ENCODE data around the gene WWOX. TPM values are rescaled to one million over a fixed set of nuclear protein-coding genes. Genes with fewer than 3 reads are reported as not detected.

WWOX gene
- total RNA-seq, 6 experiments from 2014 or later, result 0.46 to 3.4 (median 1.3) TPM

DNA sequence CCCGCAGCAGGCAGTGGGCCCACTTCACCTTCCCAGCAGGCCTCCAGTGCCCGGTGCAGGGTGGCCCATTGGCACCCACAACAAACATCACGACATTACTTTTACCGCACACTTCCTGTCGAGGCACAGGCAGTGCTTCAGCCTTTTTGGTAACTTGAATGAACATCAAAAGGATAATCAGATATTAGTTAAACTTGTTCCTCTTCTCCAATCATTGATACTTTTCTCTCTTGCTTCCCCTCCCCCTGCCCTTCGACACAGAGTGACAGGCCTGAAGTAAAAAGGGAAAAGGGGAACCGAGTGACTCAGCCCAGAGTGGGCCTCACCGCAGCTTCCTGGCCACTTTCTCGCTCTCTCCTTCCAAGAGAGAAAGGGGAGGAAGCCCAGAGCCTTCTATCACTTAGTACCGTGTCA lies 994.1 kb downstream of the WWOX start:
- H3K27ac Mint-ChIP-seq, result no peak overlapping the region
- peaks cover 72% of the 10 kb centered on the region for H3K9me3 Mint-ChIP-seq
- H3K4me1 Mint-ChIP-seq (ENCODE audit: low read depth), result no peaks in the 10 kb centered on the region
- TF ChIP-seq, protein P1, sequence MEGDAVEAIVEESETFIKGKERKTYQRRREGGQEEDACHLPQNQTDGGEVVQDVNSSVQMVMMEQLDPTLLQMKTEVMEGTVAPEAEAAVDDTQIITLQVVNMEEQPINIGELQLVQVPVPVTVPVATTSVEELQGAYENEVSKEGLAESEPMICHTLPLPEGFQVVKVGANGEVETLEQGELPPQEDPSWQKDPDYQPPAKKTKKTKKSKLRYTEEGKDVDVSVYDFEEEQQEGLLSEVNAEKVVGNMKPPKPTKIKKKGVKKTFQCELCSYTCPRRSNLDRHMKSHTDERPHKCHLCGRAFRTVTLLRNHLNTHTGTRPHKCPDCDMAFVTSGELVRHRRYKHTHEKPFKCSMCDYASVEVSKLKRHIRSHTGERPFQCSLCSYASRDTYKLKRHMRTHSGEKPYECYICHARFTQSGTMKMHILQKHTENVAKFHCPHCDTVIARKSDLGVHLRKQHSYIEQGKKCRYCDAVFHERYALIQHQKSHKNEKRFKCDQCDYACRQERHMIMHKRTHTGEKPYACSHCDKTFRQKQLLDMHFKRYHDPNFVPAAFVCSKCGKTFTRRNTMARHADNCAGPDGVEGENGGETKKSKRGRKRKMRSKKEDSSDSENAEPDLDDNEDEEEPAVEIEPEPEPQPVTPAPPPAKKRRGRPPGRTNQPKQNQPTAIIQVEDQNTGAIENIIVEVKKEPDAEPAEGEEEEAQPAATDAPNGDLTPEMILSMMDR (IDR thresholded peaks at IDR 0.05), result no peak
- no peak overlapping the region for H3K4me3 Mint-ChIP-seq
- no peak for DNase-seq
- H3K36me3 Mint-ChIP-seq (ENCODE audit: low read depth), result peaks cover 15% of the 10 kb centered on the region
- peaks cover 1% of the 10 kb centered on the region; the same call in 1 of the 2 replicates for H3K27me3 Mint-ChIP-seq (ENCODE audit: insufficient read depth)

DNA sequence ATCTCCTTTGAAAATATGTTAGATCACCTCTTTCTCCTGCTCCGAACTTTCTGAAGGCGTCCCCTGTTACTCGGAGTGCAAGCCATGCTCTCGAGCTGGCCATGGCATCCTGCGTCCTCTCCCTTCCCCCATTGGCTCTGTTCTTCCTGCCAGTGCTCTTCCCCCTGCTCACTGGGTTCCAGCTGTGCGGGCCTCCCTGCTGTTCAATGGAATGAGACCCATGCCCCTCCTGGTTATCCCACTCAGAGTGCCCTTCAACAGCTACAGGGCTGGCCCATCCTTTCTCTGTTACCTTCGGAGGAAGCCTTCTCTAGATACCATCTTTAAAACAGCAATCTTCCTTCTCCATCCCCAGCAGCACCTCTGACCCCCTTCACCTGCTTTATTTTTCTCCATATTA lies 996.8 kb downstream of the WWOX start:
- H3K9me3 Mint-ChIP-seq, result peaks cover 65% of the 10 kb centered on the region
- peaks cover 15% of the 10 kb centered on the region for H3K36me3 Mint-ChIP-seq (ENCODE audit: low read depth)
- H3K27ac Mint-ChIP-seq, result no peak overlapping the region

DNA sequence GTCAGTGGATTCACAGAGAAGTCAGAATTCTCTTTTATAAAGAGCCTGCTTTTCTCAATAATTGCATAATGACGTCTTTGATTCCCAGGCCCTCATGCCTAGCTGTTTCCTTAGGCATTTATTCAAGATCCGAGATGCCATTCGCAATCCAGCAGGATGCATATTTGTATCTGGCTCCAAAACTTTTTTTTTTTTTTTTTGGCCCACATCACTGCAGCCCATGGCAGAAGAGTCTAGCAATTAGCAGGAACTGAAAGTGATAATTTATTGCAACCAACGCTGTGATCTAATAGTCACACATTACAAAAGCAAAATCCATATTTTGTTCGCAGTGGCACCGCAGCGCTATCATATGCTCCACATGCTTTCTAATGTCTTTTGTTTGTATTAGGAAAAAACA lies 997.7 kb downstream of the WWOX start:
- no peak overlapping the region for H3K4me3 Mint-ChIP-seq
- H3K27me3 Mint-ChIP-seq (ENCODE audit: insufficient read depth), result no peaks in the 10 kb centered on the region
- no peak overlapping the region for H3K27ac Mint-ChIP-seq
- TF ChIP-seq, protein P1 (IDR thresholded peaks at IDR 0.05), result no peak
- no peaks in the 10 kb centered on the region for H3K4me1 Mint-ChIP-seq (ENCODE audit: low read depth)
- H3K9me3 Mint-ChIP-seq, result peaks cover 70% of the 10 kb centered on the region
- no peak for DNase-seq
- peaks cover 15% of the 10 kb centered on the region for H3K36me3 Mint-ChIP-seq (ENCODE audit: low read depth)

More for the DNA sequence above, 996.8 kb downstream of the WWOX start:
- Mint-ChIP-seq H3K27me3 (ENCODE audit: insufficient read depth) (no peaks in the 10 kb centered on the region), H3K4me3 (no peak overlapping the region), H3K4me1 (ENCODE audit: low read depth) (no peaks in the 10 kb centered on the region)
- no peak for DNase-seq
- TF ChIP-seq, protein P1 (IDR thresholded peaks at IDR 0.05), result no peak

DNA sequence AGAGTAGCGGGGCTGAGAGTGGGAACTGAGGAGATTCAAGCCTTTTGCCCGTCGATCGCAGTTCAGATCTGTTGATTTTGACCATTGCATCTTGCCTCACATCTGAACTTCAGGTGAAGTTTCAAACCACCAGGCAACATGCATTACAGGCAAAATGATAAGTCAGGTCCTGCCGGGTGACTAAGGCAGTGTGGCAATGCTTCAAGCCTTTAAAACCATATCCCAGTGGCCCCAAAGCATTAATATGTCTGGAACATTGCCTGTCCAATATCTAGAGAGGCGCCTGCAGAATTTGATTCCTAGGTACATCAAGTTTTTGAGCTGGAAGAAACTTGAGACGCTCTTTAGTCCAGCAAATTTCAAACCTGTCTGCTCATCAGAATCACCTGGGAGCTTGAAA lies 998.3 kb downstream of the WWOX start:
- TF ChIP-seq, protein P1 (IDR thresholded peaks at IDR 0.05), result no peak
- Mint-ChIP-seq H3K27me3 (ENCODE audit: insufficient read depth) (no peaks in the 10 kb centered on the region), H3K27ac (no peak overlapping the region), H3K4me1 (ENCODE audit: low read depth) (no peaks in the 10 kb centered on the region), H3K4me3 (no peak overlapping the region), H3K9me3 (peaks cover 68% of the 10 kb centered on the region), H3K36me3 (ENCODE audit: low read depth) (peaks cover 15% of the 10 kb centered on the region)
- no peak for DNase-seq

DNA sequence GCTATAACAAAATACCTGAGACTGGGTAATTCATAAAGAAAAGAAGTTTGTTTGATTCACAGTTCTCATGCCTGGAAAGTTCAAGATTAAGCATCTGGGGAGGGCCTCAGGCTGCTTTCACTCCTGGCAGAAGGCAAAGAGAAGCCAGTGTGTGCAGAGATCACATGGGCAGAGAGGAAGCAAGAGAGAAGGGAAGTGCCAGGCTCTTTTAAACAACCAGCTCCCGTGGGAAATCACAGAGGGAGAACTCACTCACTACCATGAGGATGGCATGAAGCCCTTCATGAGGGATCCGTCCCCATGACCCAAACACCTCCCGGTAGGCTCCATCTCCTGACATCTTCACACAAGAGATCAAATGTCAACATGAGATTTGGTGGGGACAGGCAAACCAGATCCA lies 999.5 kb downstream of the WWOX start:
- TF ChIP-seq, protein P1 (IDR thresholded peaks at IDR 0.05), result no peak
- Mint-ChIP-seq H3K36me3 (ENCODE audit: low read depth) (peaks cover 10% of the 10 kb centered on the region), H3K27ac (no peak overlapping the region), H3K9me3 (peaks cover 60% of the 10 kb centered on the region), H3K27me3 (ENCODE audit: insufficient read depth) (no peaks in the 10 kb centered on the region), H3K4me1 (ENCODE audit: low read depth) (no peaks in the 10 kb centered on the region), H3K4me3 (no peak overlapping the region)
- no peak for DNase-seq

DNA sequence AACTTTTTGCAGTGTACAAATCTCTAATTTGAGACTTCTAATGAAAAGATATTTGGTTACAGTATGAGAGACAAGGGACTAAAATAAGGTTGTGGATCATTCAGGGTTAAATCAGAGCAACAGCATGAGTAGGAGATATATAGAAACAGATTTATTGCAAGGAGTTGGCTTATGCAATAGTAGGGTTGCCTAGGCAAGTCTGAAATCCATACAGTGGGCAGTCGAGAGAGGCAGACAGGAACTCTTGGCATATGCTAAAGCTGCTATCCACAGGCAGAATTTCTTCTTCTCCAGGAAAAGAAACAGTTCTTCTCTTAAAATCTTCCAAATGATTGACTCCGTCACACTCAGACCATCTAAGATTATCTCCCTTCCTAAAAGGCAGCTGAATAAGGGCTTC lies 1000.3 kb downstream of the WWOX start:
- H3K4me1 Mint-ChIP-seq (ENCODE audit: low read depth), result no peaks in the 10 kb centered on the region
- no peak overlapping the region for H3K27ac Mint-ChIP-seq
- H3K9me3 Mint-ChIP-seq, result peaks cover 55% of the 10 kb centered on the region
- DNase-seq, result no peak
- no peak overlapping the region for H3K4me3 Mint-ChIP-seq
- no peaks in the 10 kb centered on the region for H3K27me3 Mint-ChIP-seq (ENCODE audit: insufficient read depth)
- TF ChIP-seq, protein P1 (IDR thresholded peaks at IDR 0.05), result no peak
- H3K36me3 Mint-ChIP-seq (ENCODE audit: low read depth), result peaks cover 10% of the 10 kb centered on the region
